NCI-H2227 treated with DMSO at 0.1 percent for 48 hours (cell line): Measurements from ENCODE around the gene YPEL3.

Experiments
- DNase-seq: peaks from one replicate; lab custom pipeline; 2025; lab: John Stamatoyannopoulos, UW

Gene YPEL3

GRCh38 chr16:30090610-30091331 is 5.2 kb downstream of the YPEL3 start:
- no peak for DNase-seq

DNA sequence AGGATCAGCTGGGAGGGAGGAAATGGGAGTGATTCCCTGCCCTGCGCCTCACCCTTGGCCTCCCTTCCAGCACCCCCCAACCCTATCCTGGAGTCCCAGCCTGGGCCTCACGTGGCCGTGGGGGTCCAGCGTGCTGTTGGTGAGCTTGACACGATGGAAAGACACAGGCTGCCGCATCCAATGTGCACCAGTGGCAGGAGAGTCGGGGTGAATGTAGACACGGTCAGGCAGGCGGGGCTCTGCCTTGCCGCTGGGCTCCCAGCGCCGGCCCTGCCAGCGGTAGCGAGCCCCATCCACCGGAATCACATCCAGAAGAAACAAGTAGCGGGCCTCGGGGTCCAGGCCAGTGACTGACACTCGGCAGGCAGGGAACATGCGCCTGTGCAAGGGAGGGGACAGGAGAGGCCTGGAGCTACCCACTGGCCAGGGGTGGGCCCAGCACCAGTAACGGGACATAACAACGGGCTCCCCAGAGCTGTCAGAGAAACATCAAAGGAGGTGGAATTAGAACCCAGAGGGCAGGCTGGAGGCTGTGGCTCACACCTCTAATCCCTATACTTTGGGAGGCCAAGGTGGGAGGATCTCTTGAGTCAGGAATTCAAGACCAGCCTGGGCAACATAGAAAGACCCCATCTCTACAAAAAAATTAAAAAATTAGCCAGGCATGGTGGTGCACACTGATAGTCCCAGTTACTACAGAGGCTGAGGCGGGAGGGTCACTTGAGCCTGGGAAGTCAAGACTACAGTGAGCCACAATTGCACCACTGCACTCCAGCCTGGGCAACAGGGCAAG is 7.0 kb downstream of the YPEL3 start:
- DNase-seq: no peak

DNA sequence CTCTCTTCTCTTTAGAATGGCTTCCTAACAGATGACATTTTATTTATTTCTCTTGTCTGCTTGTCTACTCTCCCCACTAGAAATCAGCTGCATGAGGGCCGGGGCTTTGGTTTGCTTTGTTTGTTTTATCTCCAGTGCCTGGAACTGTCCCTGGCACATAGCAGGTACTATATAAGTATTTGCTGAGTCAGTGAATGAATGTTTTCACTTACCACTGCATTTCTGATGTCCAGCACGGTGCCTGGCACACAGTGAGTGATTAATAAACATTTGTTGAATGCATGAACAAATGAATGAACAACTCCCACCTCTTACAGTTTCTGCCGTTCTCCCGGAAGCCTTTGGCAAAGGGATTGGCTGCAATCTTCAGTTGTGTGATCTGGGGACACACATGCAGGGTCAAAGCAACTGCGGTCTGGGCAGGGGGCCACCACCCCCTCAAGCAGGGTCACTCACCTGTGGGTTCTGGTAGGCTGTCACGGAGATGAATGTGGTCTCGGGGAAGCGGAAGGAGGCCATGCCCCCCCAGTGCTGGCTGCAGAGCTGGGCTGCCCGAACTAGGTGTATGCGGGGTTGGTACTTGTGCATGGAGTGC is 7.7 kb downstream of the YPEL3 start:
- no peak for DNase-seq

DNA sequence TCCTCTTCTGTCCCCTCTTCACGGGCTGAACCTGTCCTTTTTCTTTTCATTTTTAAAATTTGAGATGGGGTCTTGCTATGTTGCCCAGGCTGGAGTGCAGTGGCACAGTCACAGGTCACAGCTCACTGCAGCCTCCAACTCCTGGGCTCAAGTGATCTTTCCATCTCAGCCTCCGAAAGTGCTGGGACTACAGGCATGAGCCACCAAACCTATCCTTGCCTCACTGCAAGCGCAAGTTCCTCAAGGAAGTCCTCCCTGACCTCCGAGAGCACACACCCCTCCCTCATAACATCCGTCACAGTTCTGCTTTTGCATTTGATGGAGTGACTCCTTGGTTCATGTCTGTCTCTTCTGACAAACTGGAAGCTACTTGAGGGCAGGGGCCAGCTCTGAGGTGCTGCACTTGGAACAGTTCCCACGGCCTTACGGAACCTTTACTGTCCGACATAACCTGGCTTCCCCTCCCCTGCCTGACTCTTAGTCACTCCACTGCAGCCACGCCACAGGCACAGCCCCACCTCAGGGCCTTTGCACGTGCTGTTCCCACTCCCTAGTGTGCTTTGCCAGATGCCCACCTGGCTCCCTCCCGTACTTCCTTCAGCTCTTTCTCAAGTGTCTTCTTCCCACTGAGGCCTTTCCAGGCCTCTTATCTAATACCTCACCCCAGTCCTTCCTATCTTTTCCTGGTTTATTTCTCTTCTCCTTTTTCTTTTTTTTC is 8.7 kb downstream of the YPEL3 start:
- no peak for DNase-seq

- no peak for DNase-seq
These were observed 9.5 kb downstream of the YPEL3 start for GRCh38 chr16:30086291-30087140.

DNA sequence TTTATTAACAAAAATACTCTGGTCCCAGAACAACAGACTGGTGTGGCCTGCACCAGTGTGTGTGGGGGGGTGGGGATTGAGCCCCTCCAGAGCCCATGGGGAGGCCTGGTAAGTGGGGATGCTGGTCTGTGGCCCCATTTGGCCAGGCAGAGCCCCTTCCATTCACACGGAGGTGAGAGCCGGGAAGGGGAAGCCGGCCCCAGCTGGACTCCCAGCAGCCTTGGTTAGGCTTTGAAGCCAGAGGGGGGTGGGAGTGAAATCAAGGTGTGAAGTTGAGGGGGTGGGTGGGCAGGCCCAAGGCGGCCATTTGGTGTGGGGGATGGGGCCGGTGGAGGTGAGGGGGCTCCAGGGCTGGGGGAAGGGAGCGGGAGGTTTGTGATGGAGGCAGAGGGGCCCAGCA is 10.2 kb downstream of the YPEL3 start:
- no peak for DNase-seq

- no peak for DNase-seq
These were observed 10.8 kb downstream of the YPEL3 start for GRCh38 chr16:30085247-30085646.

DNA sequence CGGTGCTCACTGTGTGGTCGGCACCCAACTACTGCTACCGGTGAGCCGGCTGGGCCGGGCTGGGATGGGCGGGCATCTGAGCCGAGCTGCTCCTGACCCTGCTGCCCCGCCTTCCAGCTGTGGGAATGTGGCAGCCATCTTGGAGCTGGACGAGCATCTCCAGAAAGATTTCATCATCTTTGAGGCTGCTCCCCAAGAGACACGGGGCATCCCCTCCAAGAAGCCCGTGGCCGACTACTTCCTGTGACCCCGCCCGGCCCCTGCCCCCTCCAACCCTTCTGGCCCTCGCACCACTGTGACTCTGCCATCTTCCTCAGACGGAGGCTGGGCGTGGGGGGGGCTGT is 11.2 kb downstream of the YPEL3 start:
- DNase-seq: no peak

GRCh38 chr16:30084096-30084815 is 11.8 kb downstream of the YPEL3 start:
- DNase-seq: no peak

DNA sequence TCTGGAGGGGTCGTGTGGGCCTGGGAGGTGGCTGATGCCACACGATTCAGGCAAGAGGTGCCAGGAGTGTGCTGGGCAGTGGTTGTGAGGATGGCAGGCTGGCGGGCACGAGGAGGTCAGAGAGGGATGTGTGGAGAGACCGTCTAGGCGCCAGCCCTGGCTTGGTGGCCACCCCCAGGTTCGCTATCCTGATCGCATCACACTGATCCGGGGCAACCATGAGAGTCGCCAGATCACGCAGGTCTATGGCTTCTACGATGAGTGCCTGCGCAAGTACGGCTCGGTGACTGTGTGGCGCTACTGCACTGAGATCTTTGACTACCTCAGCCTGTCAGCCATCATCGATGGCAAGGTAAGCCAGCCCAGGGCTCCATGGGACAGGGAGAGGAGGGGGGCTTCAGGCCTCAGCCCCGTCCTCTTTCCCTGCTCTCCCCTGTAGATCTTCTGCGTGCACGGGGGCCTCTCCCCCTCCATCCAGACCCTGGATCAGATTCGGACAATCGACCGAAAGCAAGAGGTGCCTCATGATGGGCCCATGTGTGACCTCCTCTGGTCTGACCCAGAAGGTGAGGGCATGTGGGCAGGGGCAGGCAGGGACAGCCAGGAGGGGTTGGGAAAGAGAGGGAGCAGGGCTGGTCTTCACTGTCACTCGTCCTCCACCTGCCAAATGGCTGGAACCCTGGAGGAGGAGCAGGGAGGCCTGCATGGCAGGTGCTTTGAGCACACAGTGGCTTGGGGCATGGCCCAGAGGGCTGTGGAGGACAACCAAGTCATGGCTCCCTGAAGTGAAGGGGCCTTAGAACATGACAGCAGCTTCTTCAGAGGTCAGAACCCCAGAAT is 12.6 kb downstream of the YPEL3 start:
- no peak for DNase-seq

DNA sequence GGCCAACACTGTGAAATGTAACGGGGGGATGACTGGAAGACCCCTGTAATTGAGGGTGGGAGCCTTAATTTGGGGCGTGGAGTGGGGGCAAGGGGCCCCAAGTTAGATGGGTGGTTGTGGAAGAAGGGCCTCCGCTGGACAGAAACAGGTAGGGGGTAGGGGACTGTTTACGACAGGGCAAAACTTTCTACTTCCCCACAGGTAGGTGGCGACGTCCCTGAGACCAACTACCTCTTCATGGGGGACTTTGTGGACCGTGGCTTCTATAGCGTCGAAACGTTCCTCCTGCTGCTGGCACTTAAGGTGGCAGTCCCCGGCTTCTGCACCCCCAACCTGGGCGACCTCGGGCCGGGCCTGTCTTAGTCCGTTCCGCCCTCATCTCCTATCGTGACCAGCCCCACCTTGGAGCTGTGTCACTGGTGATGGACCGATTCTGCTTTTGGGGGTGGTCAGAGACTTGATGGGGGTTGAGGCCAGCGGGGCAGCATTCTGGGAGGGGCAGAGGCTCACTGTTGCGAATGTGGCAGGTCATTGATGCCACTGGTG is 13.4 kb downstream of the YPEL3 start:
- no peak for DNase-seq

DNA sequence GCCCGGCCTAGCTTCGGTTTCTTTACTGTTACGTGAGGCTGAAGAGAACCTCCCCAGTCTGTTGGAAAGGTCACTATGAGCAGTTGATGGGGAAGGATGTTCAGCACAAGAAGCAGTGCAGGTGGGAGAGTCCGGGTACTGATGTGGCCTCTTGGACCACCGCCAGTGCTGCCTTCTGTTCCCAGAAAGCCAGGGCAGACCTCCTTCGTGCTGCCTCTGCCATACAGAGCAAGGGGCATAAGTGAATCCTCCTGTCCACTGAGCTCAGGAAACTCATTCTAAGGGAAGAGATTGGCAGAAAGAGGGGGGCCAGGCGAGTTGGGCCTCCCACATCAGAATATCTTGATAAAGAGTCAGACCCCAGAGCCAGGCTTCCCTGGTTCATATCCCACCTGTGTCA is 16.5 kb downstream of the YPEL3 start:
- DNase-seq: no peak

- DNase-seq: no peak
These were observed 17.3 kb downstream of the YPEL3 start for GRCh38 chr16:30078744-30079143.

GRCh38 chr16:30077656-30078055 is 18.4 kb downstream of the YPEL3 start:
- no peak for DNase-seq

- DNase-seq: no peak
These were observed 19.7 kb downstream of the YPEL3 start for GRCh38 chr16:30076276-30076791.

- peak; percentile 87 for DNase-seq
These were observed 20.3 kb downstream of the YPEL3 start, which contains the start of gene PPP4C for GRCh38 chr16:30075503-30076275. Gene PPP4C (plus strand): TSS chr16:30075994. CDS start chr16:30076378, 384 bp downstream.

DNA sequence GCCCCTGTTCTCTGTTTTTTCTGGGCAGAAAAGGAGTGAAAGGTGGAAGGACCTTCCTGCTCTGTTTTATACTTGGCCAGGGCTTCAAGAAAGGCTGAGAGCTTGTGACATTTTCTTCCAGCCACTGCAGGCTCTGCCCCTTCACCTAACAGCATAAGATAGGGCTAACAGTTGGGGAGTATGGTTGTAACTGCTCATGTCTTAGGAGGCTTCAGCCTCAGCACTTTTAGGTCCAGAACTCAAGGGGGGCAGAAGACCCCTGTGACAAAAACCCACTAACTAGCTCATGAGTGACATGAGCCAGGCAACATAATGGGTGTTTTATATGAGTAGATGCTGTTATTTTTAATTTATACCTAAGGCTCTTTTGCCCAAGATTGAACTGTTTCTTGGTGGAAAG is 25.5 kb downstream of the YPEL3 start:
- no peak for DNase-seq

GRCh38 chr16:30069611-30070462 is 26.2 kb downstream of the YPEL3 start:
- DNase-seq: peak; percentile 45
